Measurements from ENCODE around the gene RPS6KB1. TPM values are rescaled to one million over a fixed set of nuclear protein-coding genes. Genes with fewer than 3 reads are reported as not detected.
"Not testable (repeated sequence)": the region's sequence is repeated elsewhere in the genome, so short reads cannot be mapped to it uniquely, and the experiment has no call there.

The RPS6KB1 gene
- total RNA-seq, 2 donors from 2014 or later = 50.8 to 95.1 TPM

- not testable (repeated sequence) for H3K27ac Mint-ChIP-seq; H3K4me1 Mint-ChIP-seq (ENCODE audit: low read depth in 2 of 2); ATAC-seq; H3K9me3 Mint-ChIP-seq; DNase-seq (ENCODE audit: low spot score); H3K4me3 Mint-ChIP-seq; H3K27me3 Mint-ChIP-seq
- H3K36me3 Mint-ChIP-seq = peaks cover 25% of the 10 kb centered on the region
Measured at GRCh38 chr17:59933317-59933716, 40.4 kb downstream of the RPS6KB1 start.

- peaks cover 20% of the 10 kb centered on the region for H3K36me3 Mint-ChIP-seq
Measured at GRCh38 chr17:59940697-59941096, 47.8 kb downstream of the RPS6KB1 start.

GRCh38 chr17:59941131-59941530 is 48.2 kb downstream of the RPS6KB1 start:
- DNase-seq (ENCODE audit: low spot score) = no peak
- Mint-ChIP-seq H3K36me3 (peaks cover 24% of the 10 kb centered on the region), H3K4me1 (ENCODE audit: low read depth in 2 of 2) (peaks cover 2 to 7% of the 10 kb centered on the region in 2 donors), H3K9me3 (no peaks in the 10 kb centered on the region), H3K27me3 (no peaks in the 10 kb centered on the region), H3K4me3 (no peak overlapping the region), H3K27ac (no peak overlapping the region)
- ATAC-seq = no peak

More at GRCh38 chr17:59940697-59941096, 47.8 kb downstream of the RPS6KB1 start:
- not testable (repeated sequence) for DNase-seq (ENCODE audit: low spot score); H3K27ac Mint-ChIP-seq; H3K4me3 Mint-ChIP-seq; H3K27me3 Mint-ChIP-seq; ATAC-seq; H3K9me3 Mint-ChIP-seq; H3K4me1 Mint-ChIP-seq (ENCODE audit: low read depth in 2 of 2)

GRCh38 chr17:59946433-59946832 is 53.5 kb downstream of the RPS6KB1 start:
- H3K27me3 Mint-ChIP-seq; H3K27ac Mint-ChIP-seq; H3K4me3 Mint-ChIP-seq; ATAC-seq; DNase-seq (ENCODE audit: low spot score); H3K9me3 Mint-ChIP-seq: not testable (repeated sequence)
- Mint-ChIP-seq H3K36me3 (peaks cover 19% of the 10 kb centered on the region), H3K4me1 (ENCODE audit: low read depth in 2 of 2) (peaks cover 2 to 14% of the 10 kb centered on the region in 2 donors)

- H3K4me3 Mint-ChIP-seq; H3K27ac Mint-ChIP-seq; H3K9me3 Mint-ChIP-seq; DNase-seq (ENCODE audit: low spot score); H3K27me3 Mint-ChIP-seq: not testable (repeated sequence)
- H3K36me3 Mint-ChIP-seq = peaks cover 17% of the 10 kb centered on the region
- ATAC-seq = peak in 1 of 2 donors; percentile 13
- peaks cover 2 to 14% of the 10 kb centered on the region in 2 donors for H3K4me1 Mint-ChIP-seq (ENCODE audit: low read depth in 2 of 2)
Measured at GRCh38 chr17:59947310-59947709, 54.4 kb downstream of the RPS6KB1 start.

GRCh38 chr17:59950049-59950448 is 57.1 kb downstream of the RPS6KB1 start:
- H3K27me3 Mint-ChIP-seq = no peaks in the 10 kb centered on the region
- H3K4me3 Mint-ChIP-seq = no peak overlapping the region
- H3K27ac Mint-ChIP-seq = no peak overlapping the region
- H3K9me3 Mint-ChIP-seq = no peaks in the 10 kb centered on the region
- ATAC-seq (no peak), DNase-seq (ENCODE audit: low spot score) (no peak)
- H3K4me1 Mint-ChIP-seq (ENCODE audit: low read depth in 2 of 2) = peaks cover 2 to 14% of the 10 kb centered on the region in 2 donors
- peaks cover 15% of the 10 kb centered on the region for H3K36me3 Mint-ChIP-seq

- no peak overlapping the region for H3K4me3 Mint-ChIP-seq
- no peak overlapping the region for H3K27ac Mint-ChIP-seq
- DNase-seq (ENCODE audit: low spot score) (no peak), ATAC-seq (no peak)
- no peaks in the 10 kb centered on the region for H3K27me3 Mint-ChIP-seq
- H3K36me3 Mint-ChIP-seq = peaks cover 15% of the 10 kb centered on the region
- peaks cover 4 to 5% of the 10 kb centered on the region in 2 donors for H3K4me1 Mint-ChIP-seq (ENCODE audit: low read depth in 2 of 2)
- no peaks in the 10 kb centered on the region for H3K9me3 Mint-ChIP-seq
Measured at GRCh38 chr17:59954856-59955255, 61.9 kb downstream of the RPS6KB1 start.

- H3K4me3 Mint-ChIP-seq, ATAC-seq: not testable (repeated sequence)
- H3K36me3 Mint-ChIP-seq = peaks cover 15% of the 10 kb centered on the region
Measured at GRCh38 chr17:59959574-59959973, 66.7 kb downstream of the RPS6KB1 start.

GRCh38 chr17:59962739-59963318 is 69.9 kb downstream of the RPS6KB1 start:
- peak overlapping the region; percentile 94 for H3K4me3 Mint-ChIP-seq
- H3K36me3 Mint-ChIP-seq = peaks cover 8% of the 10 kb centered on the region
- DNase-seq (ENCODE audit: low spot score) (no peak), ATAC-seq (no peak)
- H3K27me3 Mint-ChIP-seq = no peaks in the 10 kb centered on the region
- H3K9me3 Mint-ChIP-seq = no peaks in the 10 kb centered on the region
- no peak overlapping the region for H3K27ac Mint-ChIP-seq
- H3K4me1 Mint-ChIP-seq (ENCODE audit: low read depth in 2 of 2) = peaks cover 18 to 20% of the 10 kb centered on the region in 2 donors

More at GRCh38 chr17:59959574-59959973, 66.7 kb downstream of the RPS6KB1 start:
- H3K27me3 Mint-ChIP-seq; H3K9me3 Mint-ChIP-seq; H3K27ac Mint-ChIP-seq; DNase-seq (ENCODE audit: low spot score): not testable (repeated sequence)
- peaks cover 14 to 15% of the 10 kb centered on the region in 2 donors for H3K4me1 Mint-ChIP-seq (ENCODE audit: low read depth in 2 of 2)

- peak; percentile 55 to 61 for ATAC-seq
- H3K9me3 Mint-ChIP-seq = no peaks in the 10 kb centered on the region
- H3K4me3 Mint-ChIP-seq = peak overlapping the region; percentile 94
- peak overlapping the region; percentile 93 for H3K27ac Mint-ChIP-seq
- peak; percentile 70 for DNase-seq (ENCODE audit: low spot score)
- no peaks in the 10 kb centered on the region for H3K27me3 Mint-ChIP-seq
- H3K36me3 Mint-ChIP-seq = peaks cover 5% of the 10 kb centered on the region
- H3K4me1 Mint-ChIP-seq (ENCODE audit: low read depth in 2 of 2) = peaks cover 17 to 19% of the 10 kb centered on the region in 2 donors
Measured at GRCh38 chr17:59963738-59964481, 71.0 kb downstream of the RPS6KB1 start.

- no peaks in the 10 kb centered on the region for H3K36me3 Mint-ChIP-seq
- no peaks in the 10 kb centered on the region for H3K9me3 Mint-ChIP-seq
- H3K4me3 Mint-ChIP-seq = peak within 1 kb of the TSS; percentile 94
- peak within 1 kb of the TSS; percentile 93 for H3K27ac Mint-ChIP-seq
- H3K4me1 Mint-ChIP-seq (ENCODE audit: low read depth in 2 of 2) = peaks cover 14% of the 10 kb centered on the region in 2 donors
- H3K27me3 Mint-ChIP-seq = no peaks in the 10 kb centered on the region
- peak; percentile 92 for DNase-seq (ENCODE audit: low spot score)
- ATAC-seq = peak; percentile 96
Measured at GRCh38 chr17:59964482-59965328, 71.8 kb downstream of the RPS6KB1 start, which contains the start of gene RNFT1. Gene RNFT1 (minus strand): TSS chr17:59964740. CDS start chr17:59964663, 77 bp downstream.

- H3K36me3 Mint-ChIP-seq; DNase-seq (ENCODE audit: low spot score); H3K27ac Mint-ChIP-seq; H3K9me3 Mint-ChIP-seq; H3K27me3 Mint-ChIP-seq; ATAC-seq; H3K4me3 Mint-ChIP-seq; H3K4me1 Mint-ChIP-seq (ENCODE audit: low read depth in 2 of 2): not testable (repeated sequence)
Measured at GRCh38 chr17:59971771-59972170, 78.8 kb downstream of the RPS6KB1 start.

GRCh38 chr17:59972778-59973177 is 79.9 kb downstream of the RPS6KB1 start:
- no peak overlapping the region for H3K27ac Mint-ChIP-seq
- no peaks in the 10 kb centered on the region for H3K4me1 Mint-ChIP-seq (ENCODE audit: low read depth in 2 of 2)

More at GRCh38 chr17:59972778-59973177, 79.9 kb downstream of the RPS6KB1 start:
- ATAC-seq (no peak), DNase-seq (ENCODE audit: low spot score) (no peak)
- Mint-ChIP-seq H3K36me3 (no peaks in the 10 kb centered on the region), H3K4me3 (no peak overlapping the region), H3K9me3 (no peaks in the 10 kb centered on the region), H3K27me3 (no peaks in the 10 kb centered on the region)

Measured in natural killer cell treated with Interleukin-12 subunit alpha and Interleukin-12 subunit beta and Interleukin-15 and Interleukin-18, amount 100 ng/mL, for 72 hours (primary cell).